Fibroblast of peridontal ligament (primary cell): ENCODE data around the gene ZNF512.
A peak's percentile ranks its signal among the peaks of the same experiment; 100 is the strongest.

ENCODE experiments used
- DNase-seq: peaks from one replicate; pipeline ENCODE4 v3.0.0-alpha.2; 2010; ENCODE audit errors: extremely low read depth

The ZNF512 gene

GRCh38 chr2:27634291-27634690 lies 51.4 kb downstream of the ZNF512 start:
- no peak for DNase-seq

GRCh38 chr2:27636766-27637165 lies 53.9 kb downstream of the ZNF512 start:
- no peak for DNase-seq

- DNase-seq = peak; percentile 50
Measured at GRCh38 chr2:27638037-27638637, 55.3 kb downstream of the ZNF512 start.

GRCh38 chr2:27638709-27639108 lies 55.9 kb downstream of the ZNF512 start:
- peak; percentile 57 for DNase-seq

GRCh38 chr2:27640722-27641245 lies 57.9 kb downstream of the ZNF512 start:
- DNase-seq = no peak

GRCh38 chr2:27645197-27645596 lies 62.4 kb downstream of the ZNF512 start:
- no peak for DNase-seq

GRCh38 chr2:27647289-27647688 lies 64.4 kb downstream of the ZNF512 start:
- DNase-seq = peak; percentile 47

- no peak for DNase-seq
Measured at GRCh38 chr2:27647737-27648136, 64.9 kb downstream of the ZNF512 start.

- DNase-seq = no peak
Measured at GRCh38 chr2:27651056-27651455, 68.2 kb downstream of the ZNF512 start.

GRCh38 chr2:27652341-27652740 lies 69.5 kb downstream of the ZNF512 start:
- DNase-seq = no peak

GRCh38 chr2:27652790-27653189 lies 69.9 kb downstream of the ZNF512 start:
- no peak for DNase-seq

GRCh38 chr2:27653397-27653796 lies 70.6 kb downstream of the ZNF512 start:
- DNase-seq = no peak

- peak; percentile 25 for DNase-seq
Measured at GRCh38 chr2:27655155-27655951, 72.5 kb downstream of the ZNF512 start.

GRCh38 chr2:27661371-27661770 lies 78.5 kb downstream of the ZNF512 start:
- DNase-seq = no peak

GRCh38 chr2:27663285-27664153 lies 80.7 kb downstream of the ZNF512 start, which contains the start of the genes SLC4A1AP and SUPT7L:
SLC4A1AP (plus strand) TSS chr2:27663889; CDS start chr2:27663915, 26 bp downstream.
SUPT7L (minus strand) TSS chr2:27663614; CDS start chr2:27662192, 1,422 bp downstream.
- peak; percentile 92 for DNase-seq

GRCh38 chr2:27664154-27664574 lies 81.3 kb downstream of the ZNF512 start:
- no peak for DNase-seq

GRCh38 chr2:27664622-27665363 lies 82.0 kb downstream of the ZNF512 start:
- no peak for DNase-seq

GRCh38 chr2:27667446-27667845 lies 84.6 kb downstream of the ZNF512 start:
- DNase-seq = no peak

- DNase-seq = no peak
Measured at GRCh38 chr2:27671235-27671634, 88.4 kb downstream of the ZNF512 start.
